Gastrocnemius medialis (tissue), 4 donors: Measurements from ENCODE around the gene RASSF8. TPM values are rescaled to one million over a fixed set of nuclear protein-coding genes. Genes with fewer than 3 reads are reported as not detected.
A peak's percentile ranks its signal among the peaks of the same experiment; 100 is the strongest.

Experiments
- ATAC-seq, 2 donors: fragments of 150-250 bp; one replicate each; pipeline ENCODE4 v1.9.1; 2016
- DNase-seq, 2 donors: peaks; one replicate each; pipeline ENCODE4 v3.0.0-alpha.2; 2019
- H3K27ac ChIP-seq, 4 donors: fragments of 200-600 bp; sonication (generic); 1 replicate in 1 of 4; 2 replicates in 3 of 4; pipeline ENCODE4 v1.5.1; 2016 to 2018; ENCODE audit warnings: mild to moderate bottlenecking in 2 of 4, moderate library complexity in 1 of 4
- H3K27me3 ChIP-seq, 3 donors: fragments of 200-600 bp; sonication (generic) in 2 of 3; 1 replicate in 1 of 3; 2 replicates in 2 of 3; pipeline versions ENCODE4 v1.5.1 to v1.6.0; 2016 to 2019; ENCODE audit warnings: mild to moderate bottlenecking in 1 of 3, moderate library complexity in 1 of 3
- H3K36me3 ChIP-seq, 2 donors: fragments of 200-600 bp; sonication (generic) in 1 of 2; one replicate each; pipeline ENCODE4 v1.5.1; 2017 to 2018
- H3K4me1 ChIP-seq, 2 donors: fragments of 200-600 bp; sonication (generic) in 1 of 2; one replicate each; pipeline ENCODE4 v1.5.1; 2016 to 2017; ENCODE audit warnings: mild to moderate bottlenecking in 2 of 2
- H3K4me3 ChIP-seq, 4 donors: fragments of 200-600 bp; sonication (generic) in 3 of 4; 1 replicate in 1 of 4; 2 replicates in 3 of 4; pipeline ENCODE4 v1.5.1; 2016 to 2019; ENCODE audit warnings: mild to moderate bottlenecking in 2 of 4
- H3K9me3 ChIP-seq, 3 donors: fragments of 200-600 bp; sonication (generic) in 2 of 3; 1 replicate in 1 of 3; 2 replicates in 2 of 3; pipeline ENCODE4 v1.5.1; 2016 to 2019
- CTCF ChIP-seq, 5 experiments: fragments of 450-650 bp in 3 of 5; fragments of 200-600 bp in 2 of 5; sonication (generic) in 2 of 5; IDR thresholded peaks in 4 of 5; conservative IDR thresholded peaks in 1 of 5; 1 replicate in 4 of 5; 2 replicates in 1 of 5; pipeline ENCODE4 v1.5.1; 2016 to 2019; ENCODE audit warnings: antibody characterized with exemption in 5 of 5, mild to moderate bottlenecking in 3 of 5, moderate library complexity in 3 of 5
- POLR2A ChIP-seq, 2 donors: fragments of 450-650 bp; IDR thresholded peaks; one replicate each; pipeline ENCODE4 v1.6.1; 2017; ENCODE audit warnings: antibody characterized with exemption in 2 of 2, mild to moderate bottlenecking in 2 of 2, moderate library complexity in 2 of 2
- in situ Hi-C, 4 donors: fragments of 200-750 bp; cut with MboI; loops; one replicate each; pipeline versions ENCODE4 v1.15.0 to v1.8.0; 2017; ENCODE audit warnings: low sequenced_read_pairs in 4 of 4
- intact Hi-C: fragments of 100-400 bp; cut with DNase I; formaldehyde crosslinking; loops from one replicate; pipeline ENCODE4 v1.15.1; 2023; ENCODE audit warnings: low total_unique reads
- total RNA-seq, 4 donors: library from RNA; depleted of rRNA; stranded (reverse); fragments of >200 nt; gene quantifications; one replicate each; pipeline versions ENCODE4 v1.1.0 to v1.2.3, GENCODE V29; 2016

RASSF8 gene
- total RNA-seq, 4 donors from 2014 or later = 23.6 to 36.8 (median 28.0) TPM

GRCh38 chr12:26106347-26106746 is 147.9 kb downstream of the RASSF8 start:
- ATAC-seq = peak; percentile 55 to 60

GRCh38 chr12:26108915-26109314 is 150.4 kb downstream of the RASSF8 start:
- DNase-seq (peak; percentile 72 to 78), ATAC-seq (peak; percentile 51 to 52)
- peaks cover 62 to 65% of the 10 kb centered on the region in 2 donors for H3K4me1 ChIP-seq
- peak overlapping the region in 3 of 4 donors; percentile 8 to 21 (median 19) for H3K4me3 ChIP-seq
- in situ Hi-C loops (no loop called here), intact Hi-C loops (loop anchor here (2.0 to 10.0 kb wide), 2 partner anchors 16 to 854 kb away; partner anchors contain the start of genes BHLHE41 and KRAS)
- H3K36me3 ChIP-seq = no peaks in the 10 kb centered on the region
- H3K9me3 ChIP-seq = no peaks in the 10 kb centered on the region
- H3K27me3 ChIP-seq = no peaks in the 10 kb centered on the region
- H3K27ac ChIP-seq = peak overlapping the region; percentile 91 to 100 (median 96)
- TF ChIP-seq CTCF (IDR thresholded peaks at IDR 0.05 in 4 of 5, conservative IDR thresholded peaks at IDR 0.05 in 1 of 5) = no peak
- TF ChIP-seq POLR2A (IDR thresholded peaks at IDR 0.05) = peak in 1 of 2 donors; percentile 22

More at GRCh38 chr12:26106347-26106746, 147.9 kb downstream of the RASSF8 start:
- Histone ChIP-seq H3K27ac (peak overlapping the region; percentile 53 to 97 (median 93)), H3K4me1 (peaks cover 54 to 55% of the 10 kb centered on the region in 2 donors), H3K27me3 (no peaks in the 10 kb centered on the region), H3K36me3 (no peaks in the 10 kb centered on the region), H3K4me3 (no peak overlapping the region), H3K9me3 (no peaks in the 10 kb centered on the region)
- intact Hi-C loops = loop anchor here (10.0 kb wide), 1 partner anchor 852 kb away; the partner anchor contains the start of gene KRAS
- peak; percentile 25 to 45 for TF ChIP-seq POLR2A (IDR thresholded peaks at IDR 0.05)
- no peak for TF ChIP-seq CTCF (IDR thresholded peaks at IDR 0.05 in 4 of 5, conservative IDR thresholded peaks at IDR 0.05 in 1 of 5)
- in situ Hi-C loops = no loop called here
- DNase-seq = peak; percentile 68 to 83

GRCh38 chr12:26109343-26109881 is 150.9 kb downstream of the RASSF8 start:
- H3K9me3 ChIP-seq = no peaks in the 10 kb centered on the region
- intact Hi-C loops = loop anchor here (2.0 to 10.0 kb wide), 2 partner anchors 15 to 855 kb away; partner anchors contain the start of genes BHLHE41 and KRAS
- in situ Hi-C loops = no loop called here
- TF ChIP-seq CTCF (IDR thresholded peaks at IDR 0.05 in 4 of 5, conservative IDR thresholded peaks at IDR 0.05 in 1 of 5) (no peak), POLR2A (IDR thresholded peaks at IDR 0.05) (peak in 1 of 2 donors; percentile 53)
- ATAC-seq = peak; percentile 44 to 55
- peaks cover 62 to 65% of the 10 kb centered on the region in 2 donors for H3K4me1 ChIP-seq
- H3K27ac ChIP-seq = peak overlapping the region; percentile 91 to 100 (median 96)
- H3K27me3 ChIP-seq = no peaks in the 10 kb centered on the region
- peak overlapping the region in 3 of 4 donors; percentile 8 to 21 (median 19) for H3K4me3 ChIP-seq
- H3K36me3 ChIP-seq = no peaks in the 10 kb centered on the region
- peak; percentile 83 to 84 for DNase-seq

DNA sequence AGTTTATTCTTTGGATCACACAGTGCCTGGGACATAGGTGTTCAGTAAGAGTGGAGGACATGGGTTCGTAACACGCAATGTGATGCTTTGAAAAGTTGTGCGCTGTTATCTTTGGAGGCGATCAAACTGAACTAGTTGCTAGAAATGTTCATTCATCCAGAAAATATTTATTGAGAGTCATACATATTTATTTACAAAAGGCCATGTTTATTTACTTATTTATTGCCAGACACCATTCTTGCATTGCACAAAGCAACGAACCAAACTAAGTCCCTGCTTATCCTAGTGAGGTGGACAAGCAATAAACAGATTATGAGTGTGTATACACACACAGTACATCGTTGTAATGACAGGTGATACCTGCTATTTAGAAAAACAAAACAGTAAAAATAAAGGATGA is 153.8 kb downstream of the RASSF8 start:
- no peak for TF ChIP-seq POLR2A (IDR thresholded peaks at IDR 0.05)
- no peak for TF ChIP-seq CTCF (IDR thresholded peaks at IDR 0.05 in 4 of 5, conservative IDR thresholded peaks at IDR 0.05 in 1 of 5)

More for the DNA sequence above, 153.8 kb downstream of the RASSF8 start:
- H3K4me1 ChIP-seq = peaks cover 80 to 81% of the 10 kb centered on the region in 2 donors
- H3K27me3 ChIP-seq = no peaks in the 10 kb centered on the region
- no peak for DNase-seq
- H3K9me3 ChIP-seq = no peaks in the 10 kb centered on the region
- no peak overlapping the region for H3K4me3 ChIP-seq
- H3K27ac ChIP-seq = peak overlapping the region; percentile 95 to 100 (median 97)
- intact Hi-C loops = loop anchor here (5.0 to 10.0 kb wide), 2 partner anchors 155 to 723 kb away; partner anchors contain the start of genes ITPR2 and RASSF8
- in situ Hi-C loops = loop anchor here in 1 of 4 donors (10.0 kb wide), 1 partner anchor 413 kb away; no protein-coding TSS in a partner anchor
- H3K36me3 ChIP-seq = no peaks in the 10 kb centered on the region
- no peak for ATAC-seq
